Heart left ventricle (tissue), 13 donors: Measurements from ENCODE around the gene GAMT.

Source experiments
- CTCF ChIP-seq, 12 donors: fragments of 200-600 bp; sonication (generic) in 4 of 12; IDR thresholded peaks; one replicate each; pipeline versions ENCODE4 v1.5.0 to v1.8.0; 2018 to 2022; ENCODE audit warnings: antibody characterized with exemption in 12 of 12, mild to moderate bottlenecking in 5 of 12
- POLR2A ChIP-seq, 2 donors: fragments of 450-650 bp; IDR thresholded peaks; one replicate each; pipeline ENCODE4 v1.6.1; 2017; ENCODE audit warnings: antibody characterized with exemption in 2 of 2, mild to moderate bottlenecking in 2 of 2, moderate library complexity in 2 of 2
- donor health status: ischemic (EF 13 %, LVEDD 7.1; RV severe dilation, severe dysfunction).
- donor health status: DM: no; HTN: yes; CAD: no.
- donor health status: DM: no; HTN: no; CAD: no.
- donor health status: ischemic (EF 25% LVEDD 6.9; RV normal size, moderate dysfunction).
- donor health status: ischemic (EF 25% LVEDD 5.7; RV mildly dilated, moderate dysfunction).
- donor health status: ischemic (EF 35%, LVEDD 5.7; RV mildly dilated, moderate dysfunction).
- donor health status: nonischemic (EF 11% LVEDD 7.7; RV severe dilation, severe dysfunction).
- donor health status: DM: yes; HTN: yes; CAD: no.
- donor health status: PGD.
- donor health status: ischemic (EF 29% LVEDD 5.4; RV normal size, mild dysfunction).
- donor health status: nonischemic (EF 23%, LVEDD 6.1; RV moderate dilation, normal function).

- TF ChIP-seq CTCF (IDR thresholded peaks at IDR 0.05) (no peak), POLR2A (IDR thresholded peaks at IDR 0.05) (no peak)
Measured at GRCh38 chr19:1433119-1434039, 32.0 kb upstream of the GAMT start.
